HG03442 (cell line): ENCODE data around the gene CD2AP.
A peak's percentile ranks its signal among the peaks of the same experiment; 100 is the strongest.
"Not testable (repeated sequence)": the region's sequence is repeated elsewhere in the genome, so short reads cannot be mapped to it uniquely, and the experiment has no call there.

Experiments
- ATAC-seq: cut with Tn5 transposase; IDR thresholded peaks from one replicate; pipeline ENCODE4 v1.9.1; 2021; ENCODE audit warnings: mild to moderate bottlenecking, moderate library complexity; ENCODE audit not compliant: unreplicated experiment

CD2AP gene

GRCh38 chr6:47477497-47478232 lies at the start of gene CD2AP:
Gene CD2AP (plus strand): TSS chr6:47477789. CDS start chr6:47478245, 456 bp downstream.
- peak; percentile 76 for ATAC-seq

GRCh38 chr6:47428288-47428687 lies 49.3 kb upstream of the CD2AP start:
- no peak for ATAC-seq

GRCh38 chr6:47428746-47429664 lies 48.6 kb upstream of the CD2AP start:
- ATAC-seq: no peak

GRCh38 chr6:47434372-47435253 lies 43.0 kb upstream of the CD2AP start:
- no peak for ATAC-seq

GRCh38 chr6:47435254-47435612 lies 42.4 kb upstream of the CD2AP start:
- ATAC-seq: no peak

- ATAC-seq: peak; percentile 67
Measured at GRCh38 chr6:47437592-47437991, 40.0 kb upstream of the CD2AP start.

- peak; percentile 81 for ATAC-seq
Measured at GRCh38 chr6:47438481-47439347, 38.9 kb upstream of the CD2AP start.

GRCh38 chr6:47439348-47439668 lies 38.3 kb upstream of the CD2AP start:
- peak; percentile 21 for ATAC-seq

- peak; percentile 61 for ATAC-seq
Measured at GRCh38 chr6:47440719-47441118, 36.9 kb upstream of the CD2AP start.

- ATAC-seq: not testable (repeated sequence)
Measured at GRCh38 chr6:47444964-47445363, 32.6 kb upstream of the CD2AP start.

GRCh38 chr6:47446669-47447330 lies 30.8 kb upstream of the CD2AP start:
- no peak for ATAC-seq

GRCh38 chr6:47447722-47448121 lies 29.9 kb upstream of the CD2AP start:
- no peak for ATAC-seq

- ATAC-seq: no peak
Measured at GRCh38 chr6:47451162-47451561, 26.4 kb upstream of the CD2AP start.

- no peak for ATAC-seq
Measured at GRCh38 chr6:47452899-47453298, 24.7 kb upstream of the CD2AP start.

GRCh38 chr6:47453372-47453936 lies 24.1 kb upstream of the CD2AP start:
- ATAC-seq: no peak

GRCh38 chr6:47454713-47455396 lies 22.7 kb upstream of the CD2AP start:
- no peak for ATAC-seq

GRCh38 chr6:47455533-47456209 lies 21.9 kb upstream of the CD2AP start:
- peak; percentile 82 for ATAC-seq

- no peak for ATAC-seq
Measured at GRCh38 chr6:47456536-47456975, 21.0 kb upstream of the CD2AP start.
